ENCODE data around the gene CMTM7.
A peak's percentile ranks its signal among the peaks of the same experiment; 100 is the strongest.

CMTM7 gene

GRCh38 chr3:32414522-32415202, 23.0 kb downstream of the CMTM7 start:
- DNase-seq (ENCODE audit: low read depth) = no peak

GRCh38 chr3:32419742-32420125, 28.1 kb downstream of the CMTM7 start:
- no peak for DNase-seq (ENCODE audit: low read depth)

- no peak for DNase-seq (ENCODE audit: low read depth)
Observed at GRCh38 chr3:32420126-32421038, 28.7 kb downstream of the CMTM7 start.

- no peak for DNase-seq (ENCODE audit: low read depth)
Observed at GRCh38 chr3:32421185-32421584, 29.5 kb downstream of the CMTM7 start.

- DNase-seq (ENCODE audit: low read depth) = peak; percentile 96
Observed at GRCh38 chr3:32421991-32422859, 30.6 kb downstream of the CMTM7 start.

GRCh38 chr3:32422943-32423342, 31.3 kb downstream of the CMTM7 start:
- DNase-seq (ENCODE audit: low read depth) = no peak

- DNase-seq (ENCODE audit: low read depth) = no peak
Observed at GRCh38 chr3:32423534-32423933, 31.9 kb downstream of the CMTM7 start.

GRCh38 chr3:32423956-32424557, 32.4 kb downstream of the CMTM7 start:
- no peak for DNase-seq (ENCODE audit: low read depth)

GRCh38 chr3:32424581-32425250, 33.1 kb downstream of the CMTM7 start:
- no peak for DNase-seq (ENCODE audit: low read depth)

- DNase-seq (ENCODE audit: low read depth) = no peak
Observed at GRCh38 chr3:32428092-32429068, 36.7 kb downstream of the CMTM7 start.

- no peak for DNase-seq (ENCODE audit: low read depth)
Observed at GRCh38 chr3:32430900-32431299, 39.2 kb downstream of the CMTM7 start.

- DNase-seq (ENCODE audit: low read depth) = no peak
Observed at GRCh38 chr3:32431481-32431880, 39.8 kb downstream of the CMTM7 start.

- no peak for DNase-seq (ENCODE audit: low read depth)
Observed at GRCh38 chr3:32432045-32432710, 40.5 kb downstream of the CMTM7 start.

GRCh38 chr3:32432711-32433530, 41.3 kb downstream of the CMTM7 start:
- peak; percentile 18 for DNase-seq (ENCODE audit: low read depth)

GRCh38 chr3:32434206-32434605, 42.6 kb downstream of the CMTM7 start:
- DNase-seq (ENCODE audit: low read depth) = no peak

- DNase-seq (ENCODE audit: low read depth) = no peak
Observed at GRCh38 chr3:32435911-32436815, 44.5 kb downstream of the CMTM7 start.

GRCh38 chr3:32436816-32437189, 45.1 kb downstream of the CMTM7 start:
- no peak for DNase-seq (ENCODE audit: low read depth)

- no peak for DNase-seq (ENCODE audit: low read depth)
Observed at GRCh38 chr3:32437896-32438295, 46.2 kb downstream of the CMTM7 start.

Measured in fibroblast of gingiva (primary cell).